ENCODE measurements around the gene UGDH. TPM values are rescaled to one million over a fixed set of nuclear protein-coding genes. Genes with fewer than 3 reads are reported as not detected.

The UGDH gene
- total RNA-seq, 1 experiment from 2014 or later, result 104 TPM

DNA sequence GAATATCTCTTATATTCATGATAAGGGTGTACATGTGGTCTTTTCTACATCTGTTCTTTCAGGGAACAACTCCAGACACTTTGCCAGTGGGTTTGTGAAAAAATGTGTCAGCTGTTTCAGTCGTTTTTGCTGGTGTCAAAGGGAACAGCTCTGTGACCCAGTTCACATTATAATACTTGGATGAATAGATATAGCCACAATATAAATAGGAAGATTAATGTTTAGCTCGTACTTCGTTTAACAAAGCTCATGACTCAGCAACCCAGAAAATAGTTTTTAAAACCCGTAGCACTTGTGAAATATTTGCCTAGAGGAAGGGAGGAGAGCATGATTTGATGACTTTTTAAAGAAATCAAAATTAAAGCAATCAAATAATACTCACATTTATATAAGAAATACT is 60.5 kb downstream of the UGDH start:
- no peak overlapping the region for H2AFZ ChIP-seq (ENCODE audit: low read length)
- H3K27ac ChIP-seq (ENCODE audit: insufficient read length, low read depth, low read length), result no peak overlapping the region
- H4K5ac ChIP-seq (ENCODE audit: insufficient read length, low read depth, low read length), result no peak overlapping the region
- no peak overlapping the region for H3K14ac ChIP-seq (ENCODE audit: insufficient read depth, low read length)
- Mint-ChIP-seq H3K9me3 (no peaks in the 10 kb centered on the region), H3K36me3 (ENCODE audit: insufficient read depth in 1 of 3, low read depth in 3 of 3) (peaks cover 13 to 47% (median 42%) of the 10 kb centered on the region in 3 experiments), H3K27ac (no peak overlapping the region), H3K27me3 (ENCODE audit: low read depth) (no peaks in the 10 kb centered on the region), H3K4me3 (no peak overlapping the region), H3K4me1 (peaks cover 2 to 4% of the 10 kb centered on the region in 2 experiments; a peak in 1 of 4 replicates)
- H3K27me3 ChIP-seq (ENCODE audit: insufficient read depth, low read length), result no peaks in the 10 kb centered on the region
- no peak overlapping the region for H4K91ac ChIP-seq (ENCODE audit: insufficient read length, low read depth, low read length)
- H3K4me2 ChIP-seq (ENCODE audit: insufficient read depth, insufficient read length, low read length), result no peak overlapping the region
- no peak overlapping the region for H2BK15ac ChIP-seq (ENCODE audit: low read depth, low read length)
- DNase-seq, result no peak
- H4K20me1 ChIP-seq (ENCODE audit: control insufficient read depth, insufficient read depth, insufficient read length), result no peaks in the 10 kb centered on the region
- TF ChIP-seq, protein P1, sequence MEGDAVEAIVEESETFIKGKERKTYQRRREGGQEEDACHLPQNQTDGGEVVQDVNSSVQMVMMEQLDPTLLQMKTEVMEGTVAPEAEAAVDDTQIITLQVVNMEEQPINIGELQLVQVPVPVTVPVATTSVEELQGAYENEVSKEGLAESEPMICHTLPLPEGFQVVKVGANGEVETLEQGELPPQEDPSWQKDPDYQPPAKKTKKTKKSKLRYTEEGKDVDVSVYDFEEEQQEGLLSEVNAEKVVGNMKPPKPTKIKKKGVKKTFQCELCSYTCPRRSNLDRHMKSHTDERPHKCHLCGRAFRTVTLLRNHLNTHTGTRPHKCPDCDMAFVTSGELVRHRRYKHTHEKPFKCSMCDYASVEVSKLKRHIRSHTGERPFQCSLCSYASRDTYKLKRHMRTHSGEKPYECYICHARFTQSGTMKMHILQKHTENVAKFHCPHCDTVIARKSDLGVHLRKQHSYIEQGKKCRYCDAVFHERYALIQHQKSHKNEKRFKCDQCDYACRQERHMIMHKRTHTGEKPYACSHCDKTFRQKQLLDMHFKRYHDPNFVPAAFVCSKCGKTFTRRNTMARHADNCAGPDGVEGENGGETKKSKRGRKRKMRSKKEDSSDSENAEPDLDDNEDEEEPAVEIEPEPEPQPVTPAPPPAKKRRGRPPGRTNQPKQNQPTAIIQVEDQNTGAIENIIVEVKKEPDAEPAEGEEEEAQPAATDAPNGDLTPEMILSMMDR (conservative IDR thresholded peaks at IDR 0.05), result no peak
- no CpG with 5 or more reads among the region's 4 CpGs for WGBS (ENCODE audit: extremely low coverage, insufficient read length, low lambda C conversion rate)
- H3K4me1 ChIP-seq (ENCODE audit: insufficient read depth, low read length), result no peaks in the 10 kb centered on the region
- H2BK120ac ChIP-seq (ENCODE audit: low read depth, low read length, poor library complexity, severe bottlenecking), result no peak overlapping the region
- H2BK5ac ChIP-seq (ENCODE audit: insufficient read length, low read length), result no peak overlapping the region
- no peak overlapping the region for H2AK5ac ChIP-seq (ENCODE audit: insufficient read length, low read length)
- H3K9me3 ChIP-seq (ENCODE audit: control insufficient read depth, low read depth, low read length), result no peaks in the 10 kb centered on the region
- H3K18ac ChIP-seq (ENCODE audit: insufficient read length, low read depth, low read length), result no peak overlapping the region
- no peak overlapping the region for H3K56ac ChIP-seq (ENCODE audit: insufficient read length, low read depth, low read length)
- no peaks in the 10 kb centered on the region for H3K79me1 ChIP-seq (ENCODE audit: insufficient read depth, low read depth, low read length, poor library complexity, severe bottlenecking)
- no peaks in the 10 kb centered on the region for H3K23me2 ChIP-seq (ENCODE audit: insufficient read length, low read depth, low read length, poor library complexity, severe bottlenecking)
- no peak overlapping the region for H2BK20ac ChIP-seq (ENCODE audit: low read depth, low read length, poor library complexity, severe bottlenecking)
- no peaks in the 10 kb centered on the region for H3K79me2 ChIP-seq (ENCODE audit: insufficient read depth, low read length)
- H3K4ac ChIP-seq (ENCODE audit: low read depth, low read length), result no peak overlapping the region
- no peak overlapping the region for H3K23ac ChIP-seq (ENCODE audit: insufficient read length, low read depth, low read length)
- H3K9ac ChIP-seq (ENCODE audit: extremely low read depth, insufficient read length, low read length), result no peak overlapping the region
- no peak overlapping the region for H2BK12ac ChIP-seq (ENCODE audit: insufficient read length, low read depth, low read length)
- H4K8ac ChIP-seq (replicated peaks; ENCODE audit: insufficient read length, low read depth, low read length), result no peak overlapping the region
- no peak overlapping the region for H3T11ph ChIP-seq (ENCODE audit: low read length)
